ENCODE data around the gene COMMD1.

The COMMD1 gene

DNA sequence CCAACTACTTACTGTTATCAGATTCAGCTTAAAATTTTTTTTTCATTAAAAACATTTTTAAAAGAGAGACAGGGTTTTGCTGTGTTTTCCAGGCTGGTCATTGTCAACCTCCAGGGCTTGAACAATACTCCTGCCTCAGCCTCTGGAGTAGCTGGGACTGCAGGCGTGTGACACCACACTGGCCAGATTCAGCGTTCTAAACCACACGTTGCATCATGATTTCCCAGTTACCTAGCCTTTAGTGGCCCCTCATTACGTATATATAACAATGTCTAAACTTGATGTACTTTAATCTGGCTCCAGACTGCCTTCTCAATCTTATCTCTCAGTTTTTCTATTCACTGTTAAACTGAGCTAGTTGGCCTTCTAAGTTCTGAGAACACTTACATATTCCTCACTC lies 89.6 kb downstream of the COMMD1 start:
- Histone ChIP-seq H4K20me1 (ENCODE audit: low read depth, low read length) (peaks cover 5% of the 10 kb centered on the region), H3F3A (ENCODE audit: insufficient read depth) (no peaks in the 10 kb centered on the region), H3K9me2 (replicated peaks; ENCODE audit: insufficient read depth, low read length) (no peaks in the 10 kb centered on the region), H3K9me3 (ENCODE audit: insufficient read depth, low read length) (no peaks in the 10 kb centered on the region), H3K4me3 (ENCODE audit: insufficient read depth, low read length, poor library complexity, severe bottlenecking) (no peak overlapping the region), H3K9ac (ENCODE audit: low read length) (no peak overlapping the region), H3K4me2 (ENCODE audit: low read depth, low read length, poor library complexity, severe bottlenecking) (no peak overlapping the region), H2AFZ (ENCODE audit: low read depth, low read length, severe bottlenecking) (no peak overlapping the region), H3K79me2 (ENCODE audit: insufficient read depth, low read length) (no peaks in the 10 kb centered on the region), H3K27ac (ENCODE audit: low read depth, low read length) (no peak overlapping the region), H3K36me3 (ENCODE audit: low read length) (no peaks in the 10 kb centered on the region), H3K27me3 (ENCODE audit: low read length) (no peaks in the 10 kb centered on the region)
- TF ChIP-seq EZH2phosphoT487 (conservative IDR thresholded peaks at IDR 0.05; ENCODE audit: low read length): no peak
- TF ChIP-seq, protein P1, sequence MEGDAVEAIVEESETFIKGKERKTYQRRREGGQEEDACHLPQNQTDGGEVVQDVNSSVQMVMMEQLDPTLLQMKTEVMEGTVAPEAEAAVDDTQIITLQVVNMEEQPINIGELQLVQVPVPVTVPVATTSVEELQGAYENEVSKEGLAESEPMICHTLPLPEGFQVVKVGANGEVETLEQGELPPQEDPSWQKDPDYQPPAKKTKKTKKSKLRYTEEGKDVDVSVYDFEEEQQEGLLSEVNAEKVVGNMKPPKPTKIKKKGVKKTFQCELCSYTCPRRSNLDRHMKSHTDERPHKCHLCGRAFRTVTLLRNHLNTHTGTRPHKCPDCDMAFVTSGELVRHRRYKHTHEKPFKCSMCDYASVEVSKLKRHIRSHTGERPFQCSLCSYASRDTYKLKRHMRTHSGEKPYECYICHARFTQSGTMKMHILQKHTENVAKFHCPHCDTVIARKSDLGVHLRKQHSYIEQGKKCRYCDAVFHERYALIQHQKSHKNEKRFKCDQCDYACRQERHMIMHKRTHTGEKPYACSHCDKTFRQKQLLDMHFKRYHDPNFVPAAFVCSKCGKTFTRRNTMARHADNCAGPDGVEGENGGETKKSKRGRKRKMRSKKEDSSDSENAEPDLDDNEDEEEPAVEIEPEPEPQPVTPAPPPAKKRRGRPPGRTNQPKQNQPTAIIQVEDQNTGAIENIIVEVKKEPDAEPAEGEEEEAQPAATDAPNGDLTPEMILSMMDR (IDR thresholded peaks at IDR 0.05; ENCODE audit: insufficient read depth, low read length, poor library complexity, severe bottlenecking): no peak

- H3F3A ChIP-seq (ENCODE audit: insufficient read depth): no peaks in the 10 kb centered on the region
- no peaks in the 10 kb centered on the region for H3K9me2 ChIP-seq (replicated peaks; ENCODE audit: insufficient read depth, low read length)
- no peaks in the 10 kb centered on the region for H3K36me3 ChIP-seq (ENCODE audit: low read length)
- H2AFZ ChIP-seq (ENCODE audit: low read depth, low read length, severe bottlenecking): no peak overlapping the region
- H3K4me3 ChIP-seq (ENCODE audit: insufficient read depth, low read length, poor library complexity, severe bottlenecking): no peak overlapping the region
- no peaks in the 10 kb centered on the region for H3K9me3 ChIP-seq (ENCODE audit: insufficient read depth, low read length)
- H3K79me2 ChIP-seq (ENCODE audit: insufficient read depth, low read length): no peaks in the 10 kb centered on the region
- no peak overlapping the region for H3K4me2 ChIP-seq (ENCODE audit: low read depth, low read length, poor library complexity, severe bottlenecking)
- no peak overlapping the region for H3K27ac ChIP-seq (ENCODE audit: low read depth, low read length)
- peaks cover 5% of the 10 kb centered on the region for H4K20me1 ChIP-seq (ENCODE audit: low read depth, low read length)
- no peaks in the 10 kb centered on the region for H3K27me3 ChIP-seq (ENCODE audit: low read length)
- H3K9ac ChIP-seq (ENCODE audit: low read length): no peak overlapping the region
- TF ChIP-seq EZH2phosphoT487 (conservative IDR thresholded peaks at IDR 0.05; ENCODE audit: low read length): no peak
- TF ChIP-seq, protein P1 (IDR thresholded peaks at IDR 0.05; ENCODE audit: insufficient read depth, low read length, poor library complexity, severe bottlenecking): no peak
Observed at GRCh38 chr2:61995515-61995914, 90.0 kb downstream of the COMMD1 start.

GRCh38 chr2:61998426-61998825 lies 93.0 kb downstream of the COMMD1 start:
- Histone ChIP-seq H3K27ac (ENCODE audit: low read depth, low read length) (no peak overlapping the region), H3F3A (ENCODE audit: insufficient read depth) (no peaks in the 10 kb centered on the region), H3K9ac (ENCODE audit: low read length) (no peak overlapping the region), H3K79me2 (ENCODE audit: insufficient read depth, low read length) (no peaks in the 10 kb centered on the region), H3K27me3 (ENCODE audit: low read length) (no peaks in the 10 kb centered on the region), H3K4me2 (ENCODE audit: low read depth, low read length, poor library complexity, severe bottlenecking) (no peak overlapping the region), H3K9me2 (replicated peaks; ENCODE audit: insufficient read depth, low read length) (no peaks in the 10 kb centered on the region), H3K4me3 (ENCODE audit: insufficient read depth, low read length, poor library complexity, severe bottlenecking) (no peak overlapping the region), H4K20me1 (ENCODE audit: low read depth, low read length) (no peaks in the 10 kb centered on the region), H3K36me3 (ENCODE audit: low read length) (no peaks in the 10 kb centered on the region), H2AFZ (ENCODE audit: low read depth, low read length, severe bottlenecking) (no peak overlapping the region), H3K9me3 (ENCODE audit: insufficient read depth, low read length) (no peaks in the 10 kb centered on the region)
- TF ChIP-seq, protein P1 (IDR thresholded peaks at IDR 0.05; ENCODE audit: insufficient read depth, low read length, poor library complexity, severe bottlenecking): no peak
- no peak for TF ChIP-seq EZH2phosphoT487 (conservative IDR thresholded peaks at IDR 0.05; ENCODE audit: low read length)

Data from SU-DHL-6 (cell line).